ENCODE data around the gene NT5C3A.

Gene NT5C3A

GRCh38 chr7:33079096-33079495 lies 16.5 kb upstream of the NT5C3A start:
- Histone ChIP-seq H3K27ac (no peak overlapping the region), H3K4me3 (no peak overlapping the region)

GRCh38 chr7:33076737-33077136 lies 14.2 kb upstream of the NT5C3A start:
- no peak overlapping the region for H3K27ac ChIP-seq
- H3K4me3 ChIP-seq = no peak overlapping the region

GRCh38 chr7:33075818-33076518 lies 13.4 kb upstream of the NT5C3A start:
- H3K4me3 ChIP-seq = no peak overlapping the region
- H3K27ac ChIP-seq = no peak overlapping the region

DNA sequence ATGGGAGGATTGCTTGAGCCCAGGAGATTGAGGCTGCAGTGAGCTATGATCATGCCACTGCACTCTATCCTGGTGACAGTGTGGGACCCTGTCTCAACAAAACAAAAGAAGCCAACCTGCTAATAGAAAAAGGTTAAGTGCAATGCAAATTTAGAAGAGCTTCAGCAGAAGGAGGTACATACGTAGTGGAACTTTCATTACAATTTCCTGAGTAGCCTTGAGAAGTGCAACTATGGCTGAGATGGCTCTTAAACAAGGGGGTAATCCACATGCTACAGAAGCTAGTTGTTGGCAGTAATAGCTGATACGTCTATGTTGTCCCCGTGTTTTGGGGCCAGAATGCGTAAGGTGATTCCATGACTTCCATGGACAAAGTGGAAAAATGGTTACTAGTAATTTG lies 10.7 kb upstream of the NT5C3A start:
- H3K27ac ChIP-seq = peak overlapping the region in 1 of 21 experiments; percentile 2

GRCh38 chr7:33072471-33072870 lies 9.9 kb upstream of the NT5C3A start:
- H3K4me3 ChIP-seq = no peak overlapping the region
- no peak overlapping the region for H3K27ac ChIP-seq

More for the DNA sequence above, 10.7 kb upstream of the NT5C3A start:
- H3K4me3 ChIP-seq = no peak overlapping the region

GRCh38 chr7:33070831-33071230 lies 8.3 kb upstream of the NT5C3A start:
- H3K4me3 ChIP-seq = no peak overlapping the region
- no peak overlapping the region for H3K27ac ChIP-seq

GRCh38 chr7:33070277-33070676 lies 7.7 kb upstream of the NT5C3A start:
- no peak overlapping the region for H3K27ac ChIP-seq
- H3K4me3 ChIP-seq = no peak overlapping the region

GRCh38 chr7:33067921-33068320 lies 5.3 kb upstream of the NT5C3A start:
- Histone ChIP-seq H3K4me3 (no peak overlapping the region), H3K27ac (no peak overlapping the region)

GRCh38 chr7:33066771-33067170 lies 4.2 kb upstream of the NT5C3A start:
- no peak overlapping the region for H3K27ac ChIP-seq
- no peak overlapping the region for H3K4me3 ChIP-seq

- Histone ChIP-seq H3K27ac (no peak overlapping the region), H3K4me3 (no peak overlapping the region)
Observed at GRCh38 chr7:33065981-33066380, 3.4 kb upstream of the NT5C3A start.

- Histone ChIP-seq H3K4me3 (peak overlapping the region; percentile 68 to 99 (median 91)), H3K27ac (peak overlapping the region; percentile 60 to 98 (median 92))
Observed at GRCh38 chr7:33062782-33063443, 337 bp upstream of the NT5C3A start.

GRCh38 chr7:33061282-33061937 lies 1.2 kb downstream of the NT5C3A start:
- peak overlapping the region; percentile 68 to 99 (median 91) for H3K4me3 ChIP-seq

DNA sequence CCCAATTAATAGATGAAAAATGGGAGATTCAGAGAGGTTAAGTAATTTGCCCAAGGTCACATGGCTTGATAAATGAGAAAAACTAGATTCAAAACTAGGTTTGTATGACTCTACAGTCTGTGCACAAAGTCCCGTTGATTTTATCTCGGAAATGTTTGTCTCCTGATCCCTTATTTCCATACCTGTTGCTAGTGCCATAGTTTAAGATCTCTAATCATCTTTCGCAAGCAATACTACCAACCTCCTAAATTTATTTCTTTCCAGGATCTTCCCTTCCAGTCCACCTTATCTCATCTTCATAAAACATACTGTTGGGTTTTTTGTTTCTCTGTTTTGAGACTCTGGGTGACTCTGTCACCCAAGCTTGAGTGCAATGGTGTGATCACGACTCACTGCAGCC lies 2.9 kb downstream of the NT5C3A start:
- Histone ChIP-seq H3K27ac (no peak overlapping the region), H3K4me3 (no peak overlapping the region)

More at GRCh38 chr7:33061282-33061937, 1.2 kb downstream of the NT5C3A start:
- H3K27ac ChIP-seq = peak overlapping the region in 8 of 21 experiments; percentile 92 to 98 (median 95)

GRCh38 chr7:33055158-33055557 lies 7.4 kb downstream of the NT5C3A start:
- Histone ChIP-seq H3K27ac (no peak overlapping the region), H3K4me3 (no peak overlapping the region)

DNA sequence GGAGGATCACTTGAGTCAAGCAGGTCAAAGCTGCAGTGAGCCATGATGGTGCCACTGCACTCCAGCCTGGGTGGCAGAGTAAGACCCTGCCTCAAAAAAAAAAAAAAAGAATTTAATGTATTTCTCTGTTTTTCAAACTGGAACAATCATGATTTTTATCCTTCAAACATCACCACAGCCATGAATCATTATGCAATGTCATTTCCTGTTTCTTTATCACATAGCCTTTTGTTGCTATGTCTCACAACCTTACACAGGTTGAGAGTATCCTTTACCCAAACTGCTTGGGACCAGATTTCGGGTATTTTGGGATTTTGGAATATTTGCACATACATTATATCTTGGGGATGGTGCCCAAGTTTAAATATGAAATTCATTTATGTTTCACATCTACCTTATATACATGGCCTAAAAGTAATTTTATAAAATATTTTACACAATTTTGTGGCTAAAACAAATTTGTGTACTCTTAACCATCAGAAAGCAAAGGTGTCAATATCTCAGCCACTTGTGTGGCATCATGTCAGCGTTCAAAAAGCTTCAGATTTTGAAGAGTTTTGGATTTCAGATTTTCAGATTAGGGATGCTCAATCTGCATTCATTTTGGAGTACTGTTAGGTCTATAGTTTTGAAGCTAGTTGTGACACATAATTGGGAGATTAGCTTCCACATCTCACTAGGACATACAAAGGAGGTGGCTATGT lies 8.2 kb downstream of the NT5C3A start:
- Histone ChIP-seq H3K27ac (peak overlapping the region in 5 of 21 experiments; percentile 2 to 63 (median 19)), H3K4me3 (no peak overlapping the region)

- Histone ChIP-seq H3K27ac (peak overlapping the region in 5 of 21 experiments; percentile 3 to 63 (median 19)), H3K4me3 (no peak overlapping the region)
Observed at GRCh38 chr7:33053721-33054120, 8.9 kb downstream of the NT5C3A start.

GRCh38 chr7:33050535-33051318 lies 11.8 kb downstream of the NT5C3A start:
- Histone ChIP-seq H3K4me3 (peak overlapping the region in 1 of 7 experiments; percentile 4), H3K27ac (peak overlapping the region in 16 of 21 experiments; percentile 9 to 81 (median 56))

- H3K27ac ChIP-seq = no peak overlapping the region
- no peak overlapping the region for H3K4me3 ChIP-seq
Observed at GRCh38 chr7:33048704-33049103, 13.9 kb downstream of the NT5C3A start.

DNA sequence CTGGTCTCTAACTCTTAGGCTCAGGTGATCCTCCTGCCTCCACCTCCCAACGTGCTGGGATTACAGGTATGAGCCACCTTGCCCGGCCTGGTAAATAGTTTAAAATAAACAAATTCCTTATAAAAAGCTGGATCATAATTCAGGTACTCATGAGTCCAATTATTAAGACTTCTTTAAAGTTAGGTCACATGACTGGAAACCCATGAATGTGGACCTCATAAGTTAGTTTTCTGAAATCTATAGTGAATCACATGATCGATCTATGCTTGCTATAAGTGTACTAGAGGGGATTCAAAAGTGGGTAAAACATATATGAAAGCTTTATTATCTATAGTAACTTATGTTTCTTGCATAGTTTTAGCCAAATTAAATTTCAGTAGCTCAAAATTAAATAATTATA lies 14.3 kb downstream of the NT5C3A start:
- H3K27ac ChIP-seq = no peak overlapping the region
- no peak overlapping the region for H3K4me3 ChIP-seq

Data from skin epidermis (tissue), 12 donors.